Spinal cord (tissue), 10 donors: ENCODE measurements around the gene FLAD1. TPM values are rescaled to one million over a fixed set of nuclear protein-coding genes. Genes with fewer than 3 reads are reported as not detected.

Experiments
- DNase-seq, 6 donors: peaks; one replicate each; pipeline versions ENCODE4 v3.0.0 to v3.0.0-alpha.2; 2013 to 2015; ENCODE audit warnings: low spot score in 6 of 6, low read depth in 4 of 6
- H3K27ac ChIP-seq: one replicate; pipeline ENCODE4 v1.5.1; 2013; ENCODE audit warnings: low read depth, low read length, control low read depth
- H3K27me3 ChIP-seq: one replicate; pipeline ENCODE4 v1.6.1; 2013; ENCODE audit warnings: low read length; ENCODE audit not compliant: control insufficient read depth, insufficient read depth
- H3K36me3 ChIP-seq: one replicate; pipeline ENCODE4 v1.6.1; 2013; ENCODE audit warnings: low read length; ENCODE audit not compliant: control insufficient read depth, insufficient read depth
- H3K4me1 ChIP-seq: one replicate; pipeline ENCODE4 v1.6.1; 2013; ENCODE audit warnings: low read length; ENCODE audit not compliant: control insufficient read depth, insufficient read depth
- H3K4me3 ChIP-seq: one replicate; pipeline ENCODE4 v1.5.1; 2013; ENCODE audit warnings: low read depth, low read length, control low read depth
- H3K9me3 ChIP-seq: one replicate; pipeline ENCODE4 v1.6.1; 2013; ENCODE audit warnings: low read length; ENCODE audit not compliant: control insufficient read depth, insufficient read depth
- WGBS: methylation state at CpG from one replicate; pipeline ENCODE4 v1.1.5; 2013; ENCODE audit warnings: missing lambda C conversion rate; ENCODE audit not compliant: insufficient coverage; 5-methylcytosine and 5-hydroxymethylcytosine counted together
- polyA plus RNA-seq, 2 donors: library from polyadenylated mRNA; unstranded; fragments of 120-200 nt; gene quantifications; one replicate each; pipeline ENCODE4 v1.2.1, GENCODE V29; 2013; ENCODE audit not compliant: insufficient read length in 2 of 2
- total RNA-seq, 2 donors: library from RNA; depleted of rRNA in 1 of 2; stranded (reverse); fragments of 120-200 nt in 1 of 2; fragments of >200 nt in 1 of 2; gene quantifications; one replicate each; pipeline versions ENCODE4 v1.2.3 to v1.2.4, GENCODE V29; 2013 to 2014
- donor health status: healthy.

FLAD1 gene
- total and polyA plus RNA-seq, 4 donors, result 14.6 to 36.9 (median 32.7) TPM

GRCh38 chr1:155002464-155003226 lies 19.5 kb downstream of the FLAD1 start, which contains the start of gene ZBTB7B:
ZBTB7B (plus strand) TSS chr1:155002802; CDS start chr1:155014661, 11,859 bp downstream.
- Histone ChIP-seq H3K9me3 (no peaks in the 10 kb centered on the region), H3K4me1 (peaks cover 79% of the 10 kb centered on the region), H3K4me3 (peak within 1 kb of the TSS; percentile 68), H3K27me3 (peaks cover 4% of the 10 kb centered on the region), H3K27ac (peak within 1 kb of the TSS; percentile 87), H3K36me3 (peaks cover 2% of the 10 kb centered on the region)
- 2% methylated on average over 25 of the region's 35 CpGs for WGBS
- peak in 1 of 6 donors; percentile 43 for DNase-seq

GRCh38 chr1:155003227-155003765 lies 20.2 kb downstream of the FLAD1 start:
- Histone ChIP-seq H3K27me3 (peaks cover 4% of the 10 kb centered on the region), H3K27ac (peak overlapping the region; percentile 85), H3K36me3 (peaks cover 8% of the 10 kb centered on the region), H3K9me3 (no peaks in the 10 kb centered on the region), H3K4me1 (peaks cover 86% of the 10 kb centered on the region), H3K4me3 (peak overlapping the region; percentile 68)
- WGBS, result under 1% methylated on average over 19 of the region's 37 CpGs
- DNase-seq, result peak in 2 of 6 donors; percentile 56 to 62

- peak overlapping the region; percentile 68 for H3K4me3 ChIP-seq
- no peaks in the 10 kb centered on the region for H3K9me3 ChIP-seq
- peak overlapping the region; percentile 85 for H3K27ac ChIP-seq
- H3K36me3 ChIP-seq, result peaks cover 9% of the 10 kb centered on the region
- peak in 2 of 6 donors; percentile 50 to 57 for DNase-seq
- H3K27me3 ChIP-seq, result peaks cover 4% of the 10 kb centered on the region
- peaks cover 88% of the 10 kb centered on the region for H3K4me1 ChIP-seq
- WGBS, result 0% methylated on average over 11 of the region's 34 CpGs
Measured at GRCh38 chr1:155003766-155004351, 20.7 kb downstream of the FLAD1 start.

GRCh38 chr1:155004352-155005075 lies 21.4 kb downstream of the FLAD1 start:
- Histone ChIP-seq H3K36me3 (peaks cover 9% of the 10 kb centered on the region), H3K27ac (peak overlapping the region; percentile 85), H3K27me3 (peaks cover 4% of the 10 kb centered on the region), H3K4me3 (peak overlapping the region; percentile 68), H3K9me3 (no peaks in the 10 kb centered on the region), H3K4me1 (peaks cover 85% of the 10 kb centered on the region)
- 20% methylated on average over 1 of the region's 5 CpGs for WGBS
- no peak for DNase-seq

- 46% methylated on average over 2 of the region's 17 CpGs for WGBS
- H3K4me3 ChIP-seq, result no peak overlapping the region
- H3K36me3 ChIP-seq, result peaks cover 11% of the 10 kb centered on the region
- H3K4me1 ChIP-seq, result peaks cover 80% of the 10 kb centered on the region
- DNase-seq, result peak in 2 of 6 donors; percentile 32 to 72
- H3K9me3 ChIP-seq, result no peaks in the 10 kb centered on the region
- peaks cover 4% of the 10 kb centered on the region for H3K27me3 ChIP-seq
- peak overlapping the region; percentile 85 for H3K27ac ChIP-seq
Measured at GRCh38 chr1:155005076-155006011, 22.2 kb downstream of the FLAD1 start.

- Histone ChIP-seq H3K4me3 (no peak overlapping the region), H3K27me3 (peaks cover 4% of the 10 kb centered on the region), H3K4me1 (peaks cover 78% of the 10 kb centered on the region), H3K36me3 (peaks cover 19% of the 10 kb centered on the region), H3K27ac (no peak overlapping the region), H3K9me3 (no peaks in the 10 kb centered on the region)
- WGBS, result 87% methylated on average over 2 of the region's 2 CpGs
- peak in 3 of 6 donors; percentile 23 to 75 (median 74) for DNase-seq
Measured at GRCh38 chr1:155006601-155007101, 23.5 kb downstream of the FLAD1 start.

- Histone ChIP-seq H3K4me3 (no peak overlapping the region), H3K4me1 (peaks cover 85% of the 10 kb centered on the region), H3K27ac (no peak overlapping the region), H3K36me3 (peaks cover 19% of the 10 kb centered on the region), H3K27me3 (peaks cover 4% of the 10 kb centered on the region), H3K9me3 (no peaks in the 10 kb centered on the region)
- WGBS, result 35% methylated on average over 5 of the region's 6 CpGs
- peak in 2 of 6 donors; percentile 16 to 76 for DNase-seq
Measured at GRCh38 chr1:155007251-155007828, 24.2 kb downstream of the FLAD1 start.

GRCh38 chr1:155008015-155008941 lies 25.1 kb downstream of the FLAD1 start:
- H3K27me3 ChIP-seq, result no peaks in the 10 kb centered on the region
- H3K27ac ChIP-seq, result no peak overlapping the region
- H3K36me3 ChIP-seq, result peaks cover 19% of the 10 kb centered on the region
- no peak for DNase-seq
- H3K9me3 ChIP-seq, result no peaks in the 10 kb centered on the region
- H3K4me3 ChIP-seq, result no peak overlapping the region
- peaks cover 80% of the 10 kb centered on the region for H3K4me1 ChIP-seq
- WGBS, result 66% methylated on average over 9 of the region's 16 CpGs
